ENCODE results near the gene RB1.

- TF ChIP-seq, protein P1, sequence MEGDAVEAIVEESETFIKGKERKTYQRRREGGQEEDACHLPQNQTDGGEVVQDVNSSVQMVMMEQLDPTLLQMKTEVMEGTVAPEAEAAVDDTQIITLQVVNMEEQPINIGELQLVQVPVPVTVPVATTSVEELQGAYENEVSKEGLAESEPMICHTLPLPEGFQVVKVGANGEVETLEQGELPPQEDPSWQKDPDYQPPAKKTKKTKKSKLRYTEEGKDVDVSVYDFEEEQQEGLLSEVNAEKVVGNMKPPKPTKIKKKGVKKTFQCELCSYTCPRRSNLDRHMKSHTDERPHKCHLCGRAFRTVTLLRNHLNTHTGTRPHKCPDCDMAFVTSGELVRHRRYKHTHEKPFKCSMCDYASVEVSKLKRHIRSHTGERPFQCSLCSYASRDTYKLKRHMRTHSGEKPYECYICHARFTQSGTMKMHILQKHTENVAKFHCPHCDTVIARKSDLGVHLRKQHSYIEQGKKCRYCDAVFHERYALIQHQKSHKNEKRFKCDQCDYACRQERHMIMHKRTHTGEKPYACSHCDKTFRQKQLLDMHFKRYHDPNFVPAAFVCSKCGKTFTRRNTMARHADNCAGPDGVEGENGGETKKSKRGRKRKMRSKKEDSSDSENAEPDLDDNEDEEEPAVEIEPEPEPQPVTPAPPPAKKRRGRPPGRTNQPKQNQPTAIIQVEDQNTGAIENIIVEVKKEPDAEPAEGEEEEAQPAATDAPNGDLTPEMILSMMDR (IDR thresholded peaks at IDR 0.05; ENCODE audit: low read depth, low read length): no peak
- no peak for TF ChIP-seq POLR2A (IDR thresholded peaks at IDR 0.05; ENCODE audit: extremely low read depth, insufficient read length)
Measured at GRCh38 chr13:48478391-48478790, 174.8 kb downstream of the RB1 start.
